Measurements from ENCODE around the gene VWA2.

DNA sequence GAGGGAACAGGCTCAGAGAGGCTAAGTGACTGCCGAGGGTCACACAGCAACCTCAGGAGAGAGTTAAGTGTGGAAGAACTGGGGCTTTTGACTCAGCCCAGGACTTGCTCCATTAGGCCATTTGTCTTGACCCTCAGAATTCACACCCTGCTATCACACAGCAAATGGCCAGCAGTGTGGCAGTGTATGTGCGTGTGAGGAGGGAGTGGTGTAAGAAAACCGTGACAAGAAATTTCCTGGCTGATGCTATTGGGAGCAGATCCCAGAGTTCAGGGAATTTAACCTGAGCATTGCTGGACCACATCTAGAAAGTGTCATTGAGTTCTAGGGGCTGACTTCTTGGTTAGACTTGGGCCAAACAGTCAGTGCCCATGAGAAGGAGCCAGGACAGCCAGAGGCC is 18.4 kb downstream of the VWA2 start:
- no peak for TF ChIP-seq CEBPB (IDR thresholded peaks at IDR 0.05)
- TF ChIP-seq FOXM1 (IDR thresholded peaks at IDR 0.05; ENCODE audit: borderline replicate concordance, low read depth): no peak
- TF ChIP-seq, protein P1, sequence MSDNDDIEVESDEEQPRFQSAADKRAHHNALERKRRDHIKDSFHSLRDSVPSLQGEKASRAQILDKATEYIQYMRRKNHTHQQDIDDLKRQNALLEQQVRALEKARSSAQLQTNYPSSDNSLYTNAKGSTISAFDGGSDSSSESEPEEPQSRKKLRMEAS (IDR thresholded peaks at IDR 0.05): no peak
- TF ChIP-seq YY1 (IDR thresholded peaks at IDR 0.05; ENCODE audit: low read depth): no peak
- no peak for TF ChIP-seq NFIC (IDR thresholded peaks at IDR 0.05)
- TF ChIP-seq, protein P2, sequence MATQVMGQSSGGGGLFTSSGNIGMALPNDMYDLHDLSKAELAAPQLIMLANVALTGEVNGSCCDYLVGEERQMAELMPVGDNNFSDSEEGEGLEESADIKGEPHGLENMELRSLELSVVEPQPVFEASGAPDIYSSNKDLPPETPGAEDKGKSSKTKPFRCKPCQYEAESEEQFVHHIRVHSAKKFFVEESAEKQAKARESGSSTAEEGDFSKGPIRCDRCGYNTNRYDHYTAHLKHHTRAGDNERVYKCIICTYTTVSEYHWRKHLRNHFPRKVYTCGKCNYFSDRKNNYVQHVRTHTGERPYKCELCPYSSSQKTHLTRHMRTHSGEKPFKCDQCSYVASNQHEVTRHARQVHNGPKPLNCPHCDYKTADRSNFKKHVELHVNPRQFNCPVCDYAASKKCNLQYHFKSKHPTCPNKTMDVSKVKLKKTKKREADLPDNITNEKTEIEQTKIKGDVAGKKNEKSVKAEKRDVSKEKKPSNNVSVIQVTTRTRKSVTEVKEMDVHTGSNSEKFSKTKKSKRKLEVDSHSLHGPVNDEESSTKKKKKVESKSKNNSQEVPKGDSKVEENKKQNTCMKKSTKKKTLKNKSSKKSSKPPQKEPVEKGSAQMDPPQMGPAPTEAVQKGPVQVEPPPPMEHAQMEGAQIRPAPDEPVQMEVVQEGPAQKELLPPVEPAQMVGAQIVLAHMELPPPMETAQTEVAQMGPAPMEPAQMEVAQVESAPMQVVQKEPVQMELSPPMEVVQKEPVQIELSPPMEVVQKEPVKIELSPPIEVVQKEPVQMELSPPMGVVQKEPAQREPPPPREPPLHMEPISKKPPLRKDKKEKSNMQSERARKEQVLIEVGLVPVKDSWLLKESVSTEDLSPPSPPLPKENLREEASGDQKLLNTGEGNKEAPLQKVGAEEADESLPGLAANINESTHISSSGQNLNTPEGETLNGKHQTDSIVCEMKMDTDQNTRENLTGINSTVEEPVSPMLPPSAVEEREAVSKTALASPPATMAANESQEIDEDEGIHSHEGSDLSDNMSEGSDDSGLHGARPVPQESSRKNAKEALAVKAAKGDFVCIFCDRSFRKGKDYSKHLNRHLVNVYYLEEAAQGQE (IDR thresholded peaks at IDR 0.05; ENCODE audit: low read depth): no peak
- no peak for TF ChIP-seq ZBTB7A (IDR thresholded peaks at IDR 0.05; ENCODE audit: low read depth)
- no peak for TF ChIP-seq CREB1 (IDR thresholded peaks at IDR 0.05; ENCODE audit: low read depth)
- no peak for TF ChIP-seq TAF1 (IDR thresholded peaks at IDR 0.05; ENCODE audit: low read depth)
- no peak for TF ChIP-seq EP300 (IDR thresholded peaks at IDR 0.05; ENCODE audit: borderline replicate concordance)
- TF ChIP-seq, protein P3, sequence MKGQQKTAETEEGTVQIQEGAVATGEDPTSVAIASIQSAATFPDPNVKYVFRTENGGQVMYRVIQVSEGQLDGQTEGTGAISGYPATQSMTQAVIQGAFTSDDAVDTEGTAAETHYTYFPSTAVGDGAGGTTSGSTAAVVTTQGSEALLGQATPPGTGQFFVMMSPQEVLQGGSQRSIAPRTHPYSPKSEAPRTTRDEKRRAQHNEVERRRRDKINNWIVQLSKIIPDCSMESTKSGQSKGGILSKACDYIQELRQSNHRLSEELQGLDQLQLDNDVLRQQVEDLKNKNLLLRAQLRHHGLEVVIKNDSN (IDR thresholded peaks at IDR 0.05): no peak
- TF ChIP-seq TCF12 (IDR thresholded peaks at IDR 0.05; ENCODE audit: low read depth): no peak
- no peak for TF ChIP-seq RAD21 (IDR thresholded peaks at IDR 0.05; ENCODE audit: low read depth)

Data from Ishikawa (cell line).